Motor neuron (in vitro differentiated cells): ENCODE data around the gene H3-3A. TPM values are rescaled to one million over a fixed set of nuclear protein-coding genes. Genes with fewer than 3 reads are reported as not detected.
"Not testable (repeated sequence)": the region's sequence is repeated elsewhere in the genome, so short reads cannot be mapped to it uniquely, and the experiment has no call there.

Source experiments
- ATAC-seq, 8 experiments: fragments of 200-7000 bp; cut with Tn5 transposase; replicated peaks in 6 of 8; 2 replicates each; pipeline ENCODE4 v1.8.0; 2021; ENCODE audit warnings: mild to moderate bottlenecking in 8 of 8, moderate library complexity in 8 of 8
- H3K27ac ChIP-seq, 2 donors: fragments of 250-450 bp; sonication (Bioruptor Pico); 2 replicates each; pipeline ENCODE4 v1.9.0; 2021; ENCODE audit warnings: antibody characterized with exemption in 2 of 2, mild to moderate bottlenecking in 2 of 2, moderate library complexity in 1 of 2
- H3K4me1 ChIP-seq, 2 donors: fragments of 250-450 bp; sonication (Bioruptor Pico); replicated peaks in 1 of 2; 2 replicates each; pipeline ENCODE4 v1.6.1; 2021; ENCODE audit warnings: antibody characterized with exemption in 2 of 2, mild to moderate bottlenecking in 2 of 2, moderate library complexity in 1 of 2
- H3K4me3 ChIP-seq, 5 donors: fragments of 250-450 bp; sonication (Bioruptor Pico); 2 replicates each; pipeline ENCODE4 v1.9.0; 2021; ENCODE audit warnings: antibody characterized with exemption in 5 of 5, mild to moderate bottlenecking in 5 of 5, moderate library complexity in 4 of 5
- WGBS, 10 experiments: fragments of 450-650 bp; shearing (Covaris generic); methylation state at CpG; one replicate each; pipeline ENCODE4 v1.0.0; 2022; 5-methylcytosine and 5-hydroxymethylcytosine counted together
- in situ Hi-C, 9 experiments: fragments of 400-800 bp; cut with MboI; loops; one replicate each; pipeline ENCODE4 v1.15.0; 2021; ENCODE audit warnings: low sequenced_read_pairs in 9 of 9, low pct_unique_long_range_greater_than_20kb in 2 of 9; ENCODE audit not compliant: unreplicated experiment in 9 of 9
- total RNA-seq, 8 experiments: library from RNA; unstranded; fragments of 300-600 nt; gene quantifications; 2 replicates each; pipeline versions ENCODE4 v1.2.3 to v1.2.4, GENCODE V29; 2022

The H3-3A gene
- total RNA-seq, 8 experiments from 2014 or later, result 306 to 1,867 (median 1,051) TPM

DNA sequence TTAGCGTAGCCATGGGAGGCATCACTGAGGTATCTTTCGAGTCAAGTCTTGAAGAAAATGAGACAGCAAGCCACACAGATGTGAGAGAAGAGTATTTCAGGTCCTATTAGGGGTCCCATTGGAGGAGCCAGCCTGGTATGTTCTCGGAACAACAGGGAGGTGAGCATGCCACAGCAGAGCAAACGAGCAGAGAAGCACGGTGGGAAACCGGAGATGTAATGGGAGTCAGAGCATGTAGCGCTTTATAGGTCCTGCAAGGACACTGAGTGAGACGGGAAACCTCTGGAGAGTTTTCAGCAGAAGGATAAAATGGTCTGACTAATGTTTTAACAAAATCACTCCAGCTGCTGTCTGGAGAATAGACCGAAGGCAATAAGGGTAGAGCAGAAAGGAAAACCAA, 15.9 kb downstream of the H3-3A start:
- in situ Hi-C loops, result no loop called here
- WGBS, 10 experiments, result 40 to 83% (median 78%) methylated on average over 1 to 9 of the region's 9 CpGs

DNA sequence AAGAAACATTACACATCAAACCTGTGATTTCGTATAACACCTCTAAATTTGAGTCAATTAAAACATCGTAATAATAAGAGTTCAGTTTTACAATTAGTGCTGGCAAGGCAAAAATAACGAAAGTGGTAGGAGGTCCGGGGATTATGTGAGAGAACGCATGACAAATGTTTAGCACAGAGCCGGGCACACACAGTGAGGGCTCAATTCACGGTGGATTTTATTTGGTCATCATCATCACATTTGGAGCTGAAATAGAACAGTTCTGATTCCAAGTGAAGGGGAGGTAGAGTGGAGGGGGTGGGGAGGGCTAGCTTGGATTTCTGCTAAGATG, 20.0 kb downstream of the H3-3A start:
- Histone ChIP-seq H3K4me1 (no peaks in the 10 kb centered on the region), H3K27ac (no peak overlapping the region), H3K4me3 (peak overlapping the region; percentile 49 to 57 (median 52))
- 33 to 86% (median 69%) methylated on average over 1 to 7 of the region's 7 CpGs; no CpG with 5 or more reads in 2 of the 10 experiments for WGBS, 10 experiments
- in situ Hi-C loops, result no loop called here
- peak in 1 of 8 experiments; percentile 2 for ATAC-seq

More for the DNA sequence above, 15.9 kb downstream of the H3-3A start:
- no peak overlapping the region for H3K27ac ChIP-seq
- no peak for ATAC-seq
- H3K4me3 ChIP-seq, result no peak overlapping the region
- H3K4me1 ChIP-seq, result no peaks in the 10 kb centered on the region

DNA sequence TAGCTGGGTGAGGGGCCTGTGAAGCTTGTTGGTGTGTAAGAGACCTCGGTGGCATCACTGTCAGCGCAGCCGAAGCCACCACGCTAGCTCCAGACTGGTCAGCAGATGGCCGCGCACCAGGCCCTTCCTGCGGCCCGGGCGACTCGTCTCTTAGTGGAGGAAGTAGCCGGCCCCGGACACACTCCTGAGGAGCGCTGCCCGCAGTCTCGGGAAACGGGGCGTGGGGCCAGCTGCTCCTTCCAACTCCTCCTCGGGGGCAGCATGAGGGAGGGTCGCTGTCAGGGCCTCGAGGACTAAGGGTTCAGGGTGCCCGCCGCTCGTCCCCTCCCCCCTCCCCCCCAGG, 20.4 kb downstream of the H3-3A start:
- in situ Hi-C loops, result no loop called here
- Histone ChIP-seq H3K4me1 (no peaks in the 10 kb centered on the region), H3K4me3 (peak overlapping the region; percentile 49 to 57 (median 52)), H3K27ac (no peak overlapping the region)
- ATAC-seq, result peak; percentile 67 to 88 (median 79)
- WGBS, 10 experiments, result 0 to 20% (median 3%) methylated on average over 2 to 6 of the region's 23 CpGs; no CpG with 5 or more reads in 7 of the 10 experiments

DNA sequence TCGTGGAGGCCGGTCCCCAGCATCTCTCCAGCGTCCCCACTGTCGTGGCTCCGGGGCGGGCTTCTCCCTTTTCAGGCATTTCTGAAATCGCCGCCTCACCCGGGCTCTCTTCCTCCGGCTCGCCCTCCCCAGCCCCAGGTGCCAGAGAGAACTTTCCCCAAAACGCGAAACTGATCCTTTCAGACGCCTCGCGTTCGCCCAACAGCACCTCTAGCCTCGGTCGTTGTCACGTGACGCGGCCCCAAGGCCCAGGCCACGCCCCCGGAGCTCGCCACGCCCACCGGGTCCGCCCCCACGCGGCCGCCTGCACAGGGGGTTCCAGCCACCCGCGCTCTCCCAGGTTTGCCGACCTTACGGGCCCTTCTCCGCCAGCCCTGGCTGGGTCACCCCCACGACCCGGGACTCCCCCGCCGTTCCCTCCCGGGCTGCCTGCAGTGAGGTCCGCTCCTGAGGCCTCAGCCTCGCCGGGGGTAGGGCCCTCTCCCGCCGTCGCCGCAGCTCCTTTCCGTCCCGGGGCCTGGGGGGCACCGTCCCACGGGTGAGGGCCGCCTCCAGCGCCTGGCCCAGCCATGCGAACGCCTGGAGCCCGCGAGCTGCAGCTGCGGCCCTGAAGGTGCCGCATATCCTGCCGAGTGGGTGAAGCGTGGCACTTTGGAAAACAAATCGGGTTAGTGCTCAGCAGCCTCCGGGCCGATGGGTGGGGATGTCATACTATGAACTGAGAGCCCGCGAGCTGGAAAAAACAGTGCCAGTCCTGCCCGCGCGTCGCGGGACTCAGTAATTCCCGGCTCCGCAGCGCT, 21.0 kb downstream of the H3-3A start:
- ATAC-seq, result peak; percentile 89 to 94 (median 92)
- in situ Hi-C loops, result no loop called here
- Histone ChIP-seq H3K4me1 (no peaks in the 10 kb centered on the region), H3K27ac (no peak overlapping the region), H3K4me3 (peak overlapping the region; percentile 49 to 57 (median 52))
- WGBS, 10 experiments, result 0 to 50% (median 11%) methylated on average over 1 to 17 of the region's 75 CpGs; no CpG with 5 or more reads in 5 of the 10 experiments

DNA sequence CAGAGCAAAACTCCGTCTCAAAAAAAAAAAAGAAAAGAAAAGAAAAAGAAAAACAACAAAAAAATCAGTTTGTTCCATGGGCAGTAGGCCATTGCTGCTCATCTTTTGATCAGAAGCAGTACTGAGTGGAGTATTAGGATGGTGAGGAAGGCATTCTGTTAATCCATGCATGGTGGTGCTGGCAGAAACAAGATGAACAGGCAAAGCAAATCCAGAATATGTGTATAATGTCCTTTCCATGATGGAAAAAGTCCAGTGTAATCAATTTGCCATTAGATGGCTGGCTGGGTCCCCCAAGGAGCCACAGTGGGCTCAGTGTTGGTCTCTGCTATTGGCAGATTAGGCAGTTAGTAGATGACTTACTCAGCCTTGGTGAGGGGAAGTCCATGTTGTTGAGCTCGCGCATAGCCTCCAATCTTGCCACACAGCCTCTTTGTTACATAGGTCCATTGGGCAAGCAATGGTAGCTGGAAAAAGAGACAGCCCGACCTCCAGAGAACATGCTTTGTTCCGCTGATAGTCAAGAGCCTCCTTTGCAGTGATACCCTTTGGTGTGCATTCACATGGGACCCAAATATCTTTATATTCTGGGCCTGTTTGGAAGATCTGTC, 23.3 kb downstream of the H3-3A start:
- 73 to 100% (median 92%) methylated on average over 2 to 5 of the region's 5 CpGs; no CpG with 5 or more reads in 2 of the 10 experiments for WGBS, 10 experiments
- no peak overlapping the region for H3K27ac ChIP-seq
- H3K4me1 ChIP-seq, result no peaks in the 10 kb centered on the region
- no peak overlapping the region for H3K4me3 ChIP-seq
- ATAC-seq, result no peak
- in situ Hi-C loops, result no loop called here

DNA sequence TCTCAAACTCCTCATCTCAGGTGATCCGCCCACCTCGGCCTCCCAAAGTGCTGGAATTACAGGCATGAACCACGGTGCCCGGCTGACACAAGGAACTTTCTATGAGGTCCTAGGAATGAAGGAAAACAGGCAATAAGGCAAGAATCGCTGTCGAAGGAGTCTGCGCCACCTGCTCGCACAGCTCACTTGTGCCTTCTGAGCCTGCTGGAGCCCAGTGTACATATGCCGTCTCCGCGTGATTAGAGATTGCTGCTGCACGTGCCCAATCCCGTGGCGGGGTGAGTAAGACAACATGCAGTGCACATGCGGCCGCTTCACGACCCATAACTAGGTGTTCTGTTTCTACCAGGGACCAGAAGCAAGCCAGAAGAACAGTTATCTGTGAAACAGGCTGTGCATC, 24.3 kb downstream of the H3-3A start:
- Histone ChIP-seq H3K4me1 (no peaks in the 10 kb centered on the region), H3K27ac (no peak overlapping the region), H3K4me3 (no peak overlapping the region)
- in situ Hi-C loops, result no loop called here
- no peak for ATAC-seq
- WGBS, 10 experiments, result 70 to 100% (median 90%) methylated on average over 2 to 17 of the region's 17 CpGs; no CpG with 5 or more reads in 2 of the 10 experiments

DNA sequence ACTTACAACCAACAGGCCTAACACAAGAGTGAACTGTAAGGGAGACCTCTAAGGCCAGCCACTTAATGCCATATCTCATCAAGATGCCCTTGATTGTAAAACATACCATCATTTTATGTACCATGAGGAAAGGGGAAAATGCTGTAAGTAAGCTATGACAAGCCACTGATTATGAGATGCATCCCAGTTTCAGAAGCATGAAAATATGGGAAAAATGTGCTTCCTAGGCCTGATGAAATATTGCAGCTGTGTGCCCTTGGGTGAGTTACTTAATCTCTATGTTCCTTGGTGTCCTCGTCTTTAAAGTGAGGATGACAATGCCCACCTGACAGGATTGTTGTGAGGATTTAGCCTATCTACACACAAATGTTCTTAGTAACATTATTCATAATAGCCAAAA, 28.9 kb downstream of the H3-3A start:
- Histone ChIP-seq H3K27ac (no peak overlapping the region), H3K4me3 (no peak overlapping the region), H3K4me1 (peaks cover 4 to 6% of the 10 kb centered on the region in 2 donors)
- ATAC-seq, result no peak
- in situ Hi-C loops, result no loop called here
- 44 to 100% (median 82%) methylated on average over 1 of the region's 1 CpG; no CpG with 5 or more reads in 3 of the 10 experiments for WGBS, 10 experiments

DNA sequence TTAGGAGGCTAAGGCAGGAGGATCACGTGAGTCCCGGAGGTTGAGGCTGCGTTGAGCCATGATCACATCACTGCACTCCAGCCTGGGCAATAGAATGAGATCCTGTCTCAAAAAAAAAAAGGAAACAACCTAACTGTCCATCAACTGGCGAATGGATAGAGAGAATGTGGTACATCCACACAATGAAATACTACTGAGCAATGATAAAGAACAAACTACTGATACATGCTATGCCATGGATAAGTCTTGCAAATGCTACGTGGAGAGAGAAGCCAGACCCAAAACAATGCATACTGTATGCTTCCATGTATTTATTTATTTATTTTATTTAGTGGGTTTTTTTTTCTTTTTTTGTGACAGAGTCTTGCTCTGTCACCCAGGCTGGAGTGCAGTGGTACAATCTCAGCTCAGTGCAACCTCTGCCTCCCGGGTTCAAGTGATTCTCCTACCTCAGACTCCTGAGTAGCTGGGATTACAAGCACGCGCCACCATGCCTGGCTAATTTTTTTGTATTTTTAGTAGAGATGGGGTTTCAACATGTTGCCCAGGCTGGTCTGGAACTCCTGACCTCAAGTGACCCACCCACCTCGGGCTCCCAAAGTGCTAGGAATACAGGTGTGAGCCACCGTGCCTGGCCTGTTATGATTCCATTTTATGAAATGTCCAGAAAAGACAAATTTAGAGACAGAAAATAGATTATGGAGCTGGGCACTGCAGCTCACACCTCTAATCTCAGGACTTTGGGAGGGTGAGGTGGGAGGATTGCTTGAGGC, 29.7 kb downstream of the H3-3A start:
- H3K4me1 ChIP-seq, ATAC-seq, H3K27ac ChIP-seq, H3K4me3 ChIP-seq, in situ Hi-C loops: not testable (repeated sequence)
- WGBS, 10 experiments, result 33 to 94% (median 82%) methylated on average over 1 to 9 of the region's 10 CpGs

DNA sequence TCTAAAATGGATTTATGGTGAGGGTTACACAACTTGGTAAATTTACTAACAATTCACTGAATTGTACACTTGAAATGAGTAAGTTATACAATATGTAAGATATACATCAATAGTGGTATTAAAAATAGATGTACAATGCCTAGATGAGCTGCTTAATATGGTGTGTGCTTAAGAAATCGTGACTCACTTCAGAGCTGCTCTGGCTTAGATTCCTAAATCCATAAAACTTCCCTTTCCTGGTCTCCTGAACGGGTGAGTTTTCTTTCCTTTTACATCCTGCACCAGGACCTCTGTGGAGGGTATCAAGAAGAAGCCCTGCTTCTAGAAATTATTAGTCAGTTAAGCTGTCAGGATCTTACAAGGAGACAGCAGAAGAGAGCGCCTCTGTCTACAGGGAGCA, 30.4 kb downstream of the H3-3A start:
- peak in 1 of 8 experiments; percentile 19 for ATAC-seq
- in situ Hi-C loops, result no loop called here
- Histone ChIP-seq H3K4me1 (peaks cover 4 to 6% of the 10 kb centered on the region in 2 donors), H3K4me3 (no peak overlapping the region), H3K27ac (no peak overlapping the region)
- WGBS, 10 experiments, result 50 to 100% (median 82%) methylated on average over 1 to 3 of the region's 3 CpGs; no CpG with 5 or more reads in 1 of the 10 experiments

DNA sequence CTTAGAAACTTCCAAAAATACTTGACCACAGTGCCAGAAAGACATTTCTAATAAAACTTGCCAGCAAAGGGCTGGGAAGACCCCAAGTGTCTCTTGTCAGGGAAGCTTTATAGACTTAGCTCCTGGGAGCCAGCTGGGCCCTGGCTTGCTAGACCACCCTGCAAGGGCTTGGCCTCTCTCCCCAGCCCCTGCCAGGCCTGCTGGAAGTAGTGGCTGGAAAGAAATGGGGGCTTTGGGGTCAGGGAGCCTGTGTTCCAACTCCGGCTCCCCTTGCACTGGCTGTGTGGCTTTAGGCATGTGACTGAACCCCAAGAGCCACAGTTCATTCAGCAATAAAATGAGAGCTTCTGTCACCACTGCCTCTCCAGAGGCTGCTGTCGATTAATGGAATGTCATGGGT, 31.1 kb downstream of the H3-3A start:
- Histone ChIP-seq H3K4me1 (peaks cover 4 to 6% of the 10 kb centered on the region in 2 donors), H3K4me3 (no peak overlapping the region), H3K27ac (no peak overlapping the region)
- 57 to 92% (median 80%) methylated on average over 1 to 2 of the region's 2 CpGs; no CpG with 5 or more reads in 5 of the 10 experiments for WGBS, 10 experiments
- ATAC-seq, result no peak
- in situ Hi-C loops, result no loop called here

DNA sequence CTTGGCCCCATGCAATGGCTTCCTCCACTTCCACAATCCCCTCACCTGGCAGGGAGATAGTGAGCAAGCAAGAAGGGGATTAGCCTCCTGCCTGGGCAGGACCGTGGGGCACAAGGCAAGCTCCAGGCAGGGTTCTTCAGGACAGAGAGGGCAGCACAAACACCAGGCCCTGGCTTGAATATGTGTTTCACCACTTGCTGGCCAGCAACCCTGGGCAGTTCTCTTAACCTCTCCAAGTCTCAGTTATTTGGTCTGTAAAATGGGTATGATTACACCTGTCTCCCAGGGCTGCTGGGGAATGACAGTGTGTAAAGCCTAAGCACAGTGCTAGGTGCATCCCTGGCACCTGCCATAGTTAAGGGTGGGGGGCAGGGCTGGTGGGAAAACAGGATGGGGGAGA, 31.9 kb downstream of the H3-3A start:
- H3K4me3 ChIP-seq, result no peak overlapping the region
- in situ Hi-C loops, result no loop called here
- H3K27ac ChIP-seq, result no peak overlapping the region
- ATAC-seq, result no peak
- WGBS, 10 experiments, result 67 to 100% (median 80%) methylated on average over 1 of the region's 1 CpG; no CpG with 5 or more reads in 7 of the 10 experiments
- peaks cover 4 to 6% of the 10 kb centered on the region in 2 donors for H3K4me1 ChIP-seq

DNA sequence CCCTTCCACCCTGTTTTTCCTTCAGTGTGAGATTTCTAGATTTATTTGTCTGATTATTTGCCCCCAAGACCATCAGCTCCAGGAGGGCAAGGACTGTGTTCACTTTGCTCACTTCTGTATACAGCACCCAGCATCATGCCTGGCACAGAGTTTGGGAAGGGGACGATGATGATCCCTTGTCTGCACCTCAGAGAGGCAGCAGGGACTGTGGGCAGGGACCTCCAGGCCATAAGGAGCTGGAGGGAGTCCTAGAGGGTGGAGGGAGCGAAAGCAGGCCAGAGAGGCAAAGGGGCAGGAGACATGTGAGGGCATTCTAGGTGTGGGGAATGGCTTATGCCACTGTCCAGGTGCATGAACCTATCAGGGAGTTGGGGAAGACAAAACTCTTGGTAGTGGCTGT, 32.8 kb downstream of the H3-3A start:
- no peak overlapping the region for H3K4me3 ChIP-seq
- WGBS, 10 experiments, result 14 to 100% (median 67%) methylated on average over 1 to 2 of the region's 2 CpGs; no CpG with 5 or more reads in 3 of the 10 experiments
- no peak for ATAC-seq
- in situ Hi-C loops, result no loop called here
- no peak overlapping the region for H3K27ac ChIP-seq
- H3K4me1 ChIP-seq, result peaks cover 4 to 6% of the 10 kb centered on the region in 2 donors
